ENCODE data around the gene INSR. TPM values are rescaled to one million over a fixed set of nuclear protein-coding genes. Genes with fewer than 3 reads are reported as not detected.

INSR gene
- total and polyA plus RNA-seq, 7 donors: 3.0 to 83.1 (median 67.1) TPM

- intact Hi-C loops (cut with DNase I): loop anchor here (2.0 to 5.0 kb wide), 3 partner anchors 46 to 145 kb away; no protein-coding TSS in a partner anchor
- Histone ChIP-seq H3K4me1 (peaks cover 0 to 25% (median 16%) of the 10 kb centered on the region in 4 donors), H3K36me3 (no peaks in the 10 kb centered on the region), H3K9me3 (no peaks in the 10 kb centered on the region), H3K27me3 (no peaks in the 10 kb centered on the region), H3K4me3 (no peak overlapping the region), H3K27ac (no peak overlapping the region)
- TF ChIP-seq EP300 (IDR thresholded peaks at IDR 0.05) (no peak), CTCF (IDR thresholded peaks at IDR 0.05) (no peak), POLR2AphosphoS5 (IDR thresholded peaks at IDR 0.05) (no peak), POLR2A (IDR thresholded peaks at IDR 0.05) (no peak)
- DNase-seq: no peak
- 58 to 85% methylated on average over 6 of the region's 6 CpGs for WGBS, 2 donors
Measured at GRCh38 chr19:7295912-7296536, 1.8 kb upstream of the INSR start.

DNA sequence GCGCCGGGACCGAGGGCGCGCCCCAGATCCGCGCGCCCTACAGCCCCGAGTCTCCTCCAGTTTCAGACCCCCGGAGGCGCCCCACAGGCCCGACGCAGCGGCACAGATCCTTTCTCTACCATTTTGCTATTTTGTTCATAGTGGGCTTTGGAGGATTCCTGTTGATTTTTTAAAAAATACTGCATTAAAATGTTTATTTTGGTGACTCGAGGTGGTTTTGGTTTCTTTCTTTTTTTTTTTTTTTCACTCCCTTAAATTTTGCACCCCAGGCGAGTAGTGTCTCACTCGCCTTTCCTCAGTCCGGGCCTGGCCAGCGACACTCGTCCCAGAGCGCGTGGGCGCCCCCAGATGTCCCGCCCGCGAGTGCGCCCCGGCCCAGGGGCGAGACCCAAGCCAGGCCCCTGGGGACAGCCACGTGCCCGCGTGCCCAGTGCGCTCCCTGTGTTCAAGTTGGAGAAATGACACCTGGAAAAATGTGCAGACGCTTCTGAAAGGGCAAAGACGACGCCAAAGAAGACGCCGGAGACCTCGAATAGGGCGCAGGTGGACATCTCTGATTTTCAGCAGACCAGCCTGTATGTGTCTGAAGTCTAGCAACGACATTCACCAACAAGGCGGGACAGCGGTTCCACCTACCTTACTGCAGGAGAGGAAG is 471 bp upstream of the INSR start:
- DNase-seq: peak; percentile 85
- Histone ChIP-seq H3K4me3 (peak overlapping the region; percentile 77 to 98 (median 90)), H3K36me3 (no peaks in the 10 kb centered on the region), H3K9me3 (no peaks in the 10 kb centered on the region), H3K4me1 (peaks cover 0 to 33% (median 21%) of the 10 kb centered on the region in 4 donors), H3K27ac (peak overlapping the region; percentile 89 to 94 (median 94)), H3K27me3 (no peaks in the 10 kb centered on the region)
- intact Hi-C loops (cut with DNase I): loop anchor here (1.0 to 5.0 kb wide), 5 partner anchors 48 to 192 kb away; no protein-coding TSS in a partner anchor
- TF ChIP-seq CTCF (IDR thresholded peaks at IDR 0.05) (peak; percentile 26 to 53 (median 32)), POLR2A (IDR thresholded peaks at IDR 0.05) (no peak), EP300 (IDR thresholded peaks at IDR 0.05) (no peak), POLR2AphosphoS5 (IDR thresholded peaks at IDR 0.05) (no peak)
- whole genome bisulfite sequencing, 2 donors: 1 to 3% methylated on average over 43 of the region's 43 CpGs

GRCh38 chr19:7292950-7293761 is 1.1 kb downstream of the INSR start:
- DNase-seq: peak; percentile 71

DNA sequence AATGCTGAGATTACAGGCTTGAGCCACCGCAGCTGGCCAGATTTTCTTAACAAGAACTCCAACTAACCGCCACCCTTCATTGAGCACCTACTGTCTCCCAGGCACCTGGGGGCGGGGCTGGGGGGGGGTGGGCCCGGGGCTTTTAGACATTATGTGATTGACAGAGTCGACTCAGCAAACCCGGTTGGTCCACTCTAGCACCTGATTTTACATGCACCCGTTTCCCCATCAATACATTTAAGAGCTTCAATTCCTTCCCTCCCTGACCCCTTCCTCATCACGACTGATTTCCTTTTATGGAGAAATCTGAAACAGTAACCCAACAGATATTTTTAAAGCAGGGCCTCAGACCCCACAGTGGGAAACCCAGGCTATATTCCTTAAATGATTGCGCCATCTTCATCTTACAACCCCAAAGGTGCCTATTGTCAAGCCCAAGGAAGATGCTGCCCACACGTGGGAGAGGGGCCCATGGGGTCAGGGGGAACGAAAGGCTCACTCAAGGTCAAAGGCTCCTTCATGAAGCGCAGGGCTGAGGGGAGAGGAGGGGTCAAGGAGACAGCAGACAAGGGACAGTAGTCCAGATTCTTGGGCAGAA is 1.8 kb downstream of the INSR start:
- DNase-seq: no peak
- peaks cover 0 to 50% (median 42%) of the 10 kb centered on the region in 4 donors for H3K4me1 ChIP-seq
- peak overlapping the region; percentile 89 to 94 (median 94) for H3K27ac ChIP-seq

More at GRCh38 chr19:7292950-7293761, 1.1 kb downstream of the INSR start:
- Histone ChIP-seq H3K4me3 (peak overlapping the region; percentile 77 to 98 (median 90)), H3K36me3 (no peaks in the 10 kb centered on the region), H3K27ac (peak overlapping the region; percentile 89 to 94 (median 94)), H3K27me3 (no peaks in the 10 kb centered on the region), H3K9me3 (no peaks in the 10 kb centered on the region), H3K4me1 (peaks cover 0 to 46% (median 35%) of the 10 kb centered on the region in 4 donors)
- WGBS, 2 donors: 6 to 12% methylated on average over 54 of the region's 54 CpGs
- intact Hi-C loops (cut with DNase I): loop anchor here (5.0 kb wide), 1 partner anchor 191 kb away; no protein-coding TSS in a partner anchor
- TF ChIP-seq POLR2A (IDR thresholded peaks at IDR 0.05) (no peak), POLR2AphosphoS5 (IDR thresholded peaks at IDR 0.05) (peak in 1 of 4 donors; percentile 9), EP300 (IDR thresholded peaks at IDR 0.05) (no peak)

More for the DNA sequence above, 1.8 kb downstream of the INSR start:
- H3K27me3 ChIP-seq: no peaks in the 10 kb centered on the region
- peak overlapping the region; percentile 77 to 98 (median 90) for H3K4me3 ChIP-seq
- 65 to 68% methylated on average over 12 of the region's 12 CpGs for WGBS, 2 donors
- intact Hi-C loops (cut with DNase I): loop anchor here (5.0 kb wide), 1 partner anchor 190 kb away; no protein-coding TSS in a partner anchor
- H3K9me3 ChIP-seq: no peaks in the 10 kb centered on the region
- H3K36me3 ChIP-seq: no peaks in the 10 kb centered on the region
- TF ChIP-seq EP300 (IDR thresholded peaks at IDR 0.05) (no peak), CTCF (IDR thresholded peaks at IDR 0.05) (no peak), POLR2A (IDR thresholded peaks at IDR 0.05) (no peak), POLR2AphosphoS5 (IDR thresholded peaks at IDR 0.05) (no peak)
